ENCODE results near the gene HDAC9. TPM values are rescaled to one million over a fixed set of nuclear protein-coding genes. Genes with fewer than 3 reads are reported as not detected.

The HDAC9 gene
- total and polyA plus RNA-seq, 2 of the 13 experiments (the other 11 are each of a cell fraction or from before 2014, with no cell fraction given) = 0.05 to 0.07 TPM

- intact Hi-C loops (cut with micrococcal nuclease; ENCODE audit: unreplicated experiment) = no loop called here
- H3K4me2 ChIP-seq (ENCODE audit: low read depth, low read length) = no peak overlapping the region
- H3K9me3 ChIP-seq (ENCODE audit: low read length) = peaks cover 78% of the 10 kb centered on the region
- no peak for ATAC-seq
- H2AFZ ChIP-seq (ENCODE audit: low read length) = no peak overlapping the region
- H3K79me2 ChIP-seq (ENCODE audit: insufficient read depth, low read length) = no peaks in the 10 kb centered on the region
- in situ Hi-C loops (cut with HindIII; ENCODE audit: extremely low pct_ligation_motif_present, low pct_unique_long_range_greater_than_20kb) = no loop called here
- no peaks in the 10 kb centered on the region for H3K36me3 ChIP-seq (replicated peaks in 1 of 2; ENCODE audit: control insufficient read depth in 1 of 2, insufficient read depth in 2 of 2, low read length in 2 of 2)
- H4K20me1 ChIP-seq (ENCODE audit: insufficient read depth, low read length) = no peaks in the 10 kb centered on the region
- no TSS peak for BruUV-seq (replicated peaks)
- no peak overlapping the region for H3K27ac ChIP-seq (ENCODE audit: extremely low read length, insufficient read depth, low read length)
- ChIA-PET CTCF (ENCODE audit: low intra/inter-chr PET ratio, low total read pairs) (no interaction called here), POLR2A (no interaction called here)
- H3K27me3 ChIP-seq (ENCODE audit: control insufficient read depth in 1 of 2, insufficient read depth in 2 of 2, low read length in 2 of 2) = no peaks in the 10 kb centered on the region
- no peak for TF ChIP-seq NBN (conservative IDR thresholded peaks at IDR 0.05)
- TF ChIP-seq, protein P1, sequence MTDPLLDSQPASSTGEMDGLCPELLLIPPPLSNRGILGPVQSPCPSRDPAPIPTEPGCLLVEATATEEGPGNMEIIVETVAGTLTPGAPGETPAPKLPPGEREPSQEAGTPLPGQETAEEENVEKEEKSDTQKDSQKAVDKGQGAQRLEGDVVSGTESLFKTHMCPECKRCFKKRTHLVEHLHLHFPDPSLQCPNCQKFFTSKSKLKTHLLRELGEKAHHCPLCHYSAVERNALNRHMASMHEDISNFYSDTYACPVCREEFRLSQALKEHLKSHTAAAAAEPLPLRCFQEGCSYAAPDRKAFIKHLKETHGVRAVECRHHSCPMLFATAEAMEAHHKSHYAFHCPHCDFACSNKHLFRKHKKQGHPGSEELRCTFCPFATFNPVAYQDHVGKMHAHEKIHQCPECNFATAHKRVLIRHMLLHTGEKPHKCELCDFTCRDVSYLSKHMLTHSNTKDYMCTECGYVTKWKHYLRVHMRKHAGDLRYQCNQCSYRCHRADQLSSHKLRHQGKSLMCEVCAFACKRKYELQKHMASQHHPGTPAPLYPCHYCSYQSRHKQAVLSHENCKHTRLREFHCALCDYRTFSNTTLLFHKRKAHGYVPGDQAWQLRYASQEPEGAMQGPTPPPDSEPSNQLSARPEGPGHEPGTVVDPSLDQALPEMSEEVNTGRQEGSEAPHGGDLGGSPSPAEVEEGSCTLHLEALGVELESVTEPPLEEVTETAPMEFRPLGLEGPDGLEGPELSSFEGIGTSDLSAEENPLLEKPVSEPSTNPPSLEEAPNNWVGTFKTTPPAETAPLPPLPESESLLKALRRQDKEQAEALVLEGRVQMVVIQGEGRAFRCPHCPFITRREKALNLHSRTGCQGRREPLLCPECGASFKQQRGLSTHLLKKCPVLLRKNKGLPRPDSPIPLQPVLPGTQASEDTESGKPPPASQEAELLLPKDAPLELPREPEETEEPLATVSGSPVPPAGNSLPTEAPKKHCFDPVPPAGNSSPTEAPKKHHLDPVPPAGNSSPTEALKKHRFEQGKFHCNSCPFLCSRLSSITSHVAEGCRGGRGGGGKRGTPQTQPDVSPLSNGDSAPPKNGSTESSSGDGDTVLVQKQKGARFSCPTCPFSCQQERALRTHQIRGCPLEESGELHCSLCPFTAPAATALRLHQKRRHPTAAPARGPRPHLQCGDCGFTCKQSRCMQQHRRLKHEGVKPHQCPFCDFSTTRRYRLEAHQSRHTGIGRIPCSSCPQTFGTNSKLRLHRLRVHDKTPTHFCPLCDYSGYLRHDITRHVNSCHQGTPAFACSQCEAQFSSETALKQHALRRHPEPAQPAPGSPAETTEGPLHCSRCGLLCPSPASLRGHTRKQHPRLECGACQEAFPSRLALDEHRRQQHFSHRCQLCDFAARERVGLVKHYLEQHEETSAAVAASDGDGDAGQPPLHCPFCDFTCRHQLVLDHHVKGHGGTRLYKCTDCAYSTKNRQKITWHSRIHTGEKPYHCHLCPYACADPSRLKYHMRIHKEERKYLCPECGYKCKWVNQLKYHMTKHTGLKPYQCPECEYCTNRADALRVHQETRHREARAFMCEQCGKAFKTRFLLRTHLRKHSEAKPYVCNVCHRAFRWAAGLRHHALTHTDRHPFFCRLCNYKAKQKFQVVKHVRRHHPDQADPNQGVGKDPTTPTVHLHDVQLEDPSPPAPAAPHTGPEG (CRISPR knock-in tag; IDR thresholded peaks at IDR 0.05) = no peak
- TF ChIP-seq BRD4 (CRISPR knock-in tag; IDR thresholded peaks at IDR 0.05) = no peak
- TF ChIP-seq, protein P2, sequence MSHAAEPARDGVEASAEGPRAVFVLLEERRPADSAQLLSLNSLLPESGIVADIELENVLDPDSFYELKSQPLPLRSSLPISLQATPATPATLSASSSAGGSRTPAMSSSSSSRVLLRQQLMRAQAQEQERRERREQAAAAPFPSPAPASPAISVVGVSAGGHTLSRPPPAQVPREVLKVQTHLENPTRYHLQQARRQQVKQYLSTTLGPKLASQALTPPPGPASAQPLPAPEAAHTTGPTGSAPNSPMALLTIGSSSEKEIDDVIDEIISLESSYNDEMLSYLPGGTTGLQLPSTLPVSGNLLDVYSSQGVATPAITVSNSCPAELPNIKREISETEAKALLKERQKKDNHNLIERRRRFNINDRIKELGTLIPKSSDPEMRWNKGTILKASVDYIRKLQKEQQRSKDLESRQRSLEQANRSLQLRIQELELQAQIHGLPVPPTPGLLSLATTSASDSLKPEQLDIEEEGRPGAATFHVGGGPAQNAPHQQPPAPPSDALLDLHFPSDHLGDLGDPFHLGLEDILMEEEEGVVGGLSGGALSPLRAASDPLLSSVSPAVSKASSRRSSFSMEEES (CRISPR knock-in tag; IDR thresholded peaks at IDR 0.05) = no peak
- TF ChIP-seq, protein P3, sequence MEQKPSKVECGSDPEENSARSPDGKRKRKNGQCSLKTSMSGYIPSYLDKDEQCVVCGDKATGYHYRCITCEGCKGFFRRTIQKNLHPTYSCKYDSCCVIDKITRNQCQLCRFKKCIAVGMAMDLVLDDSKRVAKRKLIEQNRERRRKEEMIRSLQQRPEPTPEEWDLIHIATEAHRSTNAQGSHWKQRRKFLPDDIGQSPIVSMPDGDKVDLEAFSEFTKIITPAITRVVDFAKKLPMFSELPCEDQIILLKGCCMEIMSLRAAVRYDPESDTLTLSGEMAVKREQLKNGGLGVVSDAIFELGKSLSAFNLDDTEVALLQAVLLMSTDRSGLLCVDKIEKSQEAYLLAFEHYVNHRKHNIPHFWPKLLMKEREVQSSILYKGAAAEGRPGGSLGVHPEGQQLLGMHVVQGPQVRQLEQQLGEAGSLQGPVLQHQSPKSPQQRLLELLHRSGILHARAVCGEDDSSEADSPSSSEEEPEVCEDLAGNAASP (CRISPR knock-in tag; IDR thresholded peaks at IDR 0.05; ENCODE audit: borderline replicate concordance) = no peak
- TF ChIP-seq HOMEZ (CRISPR knock-in tag; IDR thresholded peaks at IDR 0.05; ENCODE audit: low read depth) = no peak
- no peaks in the 10 kb centered on the region for H3K4me1 ChIP-seq (ENCODE audit: insufficient read depth, low read length)
- no peak for DNase-seq (ENCODE audit: low spot score)
- H3K9ac ChIP-seq (ENCODE audit: insufficient read depth, low read depth, low read length) = no peak overlapping the region
- 5% methylated on average over 4 of the region's 4 CpGs for WGBS (ENCODE audit: low lambda C conversion rate)
- FAIRE-seq = no peak
- H3K4me3 ChIP-seq (replicated peaks in 1 of 3; ENCODE audit: insufficient read depth in 1 of 3, low read depth in 2 of 3, low read length in 3 of 3) = no peak overlapping the region
Observed at GRCh38 chr7:18861514-18862118, 366.1 kb downstream of the HDAC9 start.
